Thymus (tissue), 11 donors: ENCODE results near the gene HLA-DQA1. TPM values are rescaled to one million over a fixed set of nuclear protein-coding genes. Genes with fewer than 3 reads are reported as not detected.
"Not testable (repeated sequence)": the region's sequence is repeated elsewhere in the genome, so short reads cannot be mapped to it uniquely, and the experiment has no call there.

Experiments
- DNase-seq, 9 donors: peaks; one replicate each; pipeline ENCODE4 v3.0.0-alpha.2; 2013; ENCODE audit warnings: low spot score in 9 of 9, low read depth in 6 of 9, missing footprints in 1 of 9
- H3K27ac ChIP-seq, 2 donors: one replicate each; pipeline ENCODE4 v1.5.1; 2013; ENCODE audit warnings: control low read depth in 1 of 2, low read depth in 1 of 2, low read length in 1 of 2, mild to moderate bottlenecking in 1 of 2, moderate library complexity in 1 of 2
- H3K27me3 ChIP-seq, 2 donors: one replicate each; pipeline ENCODE4 v1.5.1; 2013; ENCODE audit warnings: low read length in 1 of 2; ENCODE audit not compliant: control insufficient read depth in 2 of 2, insufficient read depth in 1 of 2
- H3K36me3 ChIP-seq, 2 donors: one replicate each; pipeline ENCODE4 v1.5.1; 2013; ENCODE audit warnings: low read length in 1 of 2, mild to moderate bottlenecking in 1 of 2, moderate library complexity in 1 of 2; ENCODE audit not compliant: control insufficient read depth in 2 of 2, insufficient read depth in 2 of 2
- H3K4me1 ChIP-seq, 2 donors: one replicate each; pipeline ENCODE4 v1.5.1; 2013; ENCODE audit warnings: low read length in 2 of 2; ENCODE audit not compliant: control insufficient read depth in 2 of 2, insufficient read depth in 2 of 2
- H3K4me3 ChIP-seq, 2 donors: one replicate each; pipeline ENCODE4 v1.5.1; 2013; ENCODE audit warnings: low read length in 2 of 2, control low read depth in 1 of 2, mild to moderate bottlenecking in 1 of 2
- H3K9me3 ChIP-seq, 2 donors: one replicate each; pipeline ENCODE4 v1.5.1; 2013; ENCODE audit warnings: low read length in 1 of 2, mild to moderate bottlenecking in 1 of 2; ENCODE audit not compliant: control insufficient read depth in 2 of 2, insufficient read depth in 1 of 2
- WGBS: extraction: QIAGEN DNeasy Blood & Tissue Kit; methylation state at CpG from one replicate; pipeline ENCODE4 v1.1.7; 2013; 5-methylcytosine and 5-hydroxymethylcytosine counted together
- polyA plus RNA-seq: library from polyadenylated mRNA; stranded (reverse); fragments of 200-250 nt; gene quantifications from one replicate; pipeline ENCODE4 v1.2.3, GENCODE V29; 2013
- total RNA-seq: library from RNA; stranded (reverse); fragments of 120-200 nt; gene quantifications from one replicate; pipeline ENCODE4 v1.2.4, GENCODE V29; 2013
- donor health status: healthy.

Gene HLA-DQA1
- total and polyA plus RNA-seq, 2 donors, result 352 to 358 TPM

GRCh38 chr6:32674123-32674522, 36.9 kb downstream of the HLA-DQA1 start:
- H3K36me3 ChIP-seq, DNase-seq: not testable (repeated sequence)
- WGBS, result 96% methylated on average over 7 of the region's 7 CpGs

GRCh38 chr6:32679492-32679891, 42.3 kb downstream of the HLA-DQA1 start:
- no peaks in the 10 kb centered on the region for H3K27me3 ChIP-seq
- H3K4me1 ChIP-seq, result no peaks in the 10 kb centered on the region
- peaks cover 0 to 3% of the 10 kb centered on the region in 2 donors for H3K9me3 ChIP-seq
- no peaks in the 10 kb centered on the region for H3K36me3 ChIP-seq
- DNase-seq, result no peak
- H3K27ac ChIP-seq, result no peak overlapping the region
- 63% methylated on average over 4 of the region's 4 CpGs for WGBS
- no peak overlapping the region for H3K4me3 ChIP-seq

More at GRCh38 chr6:32674123-32674522, 36.9 kb downstream of the HLA-DQA1 start:
- H3K27ac ChIP-seq, H3K9me3 ChIP-seq, H3K4me1 ChIP-seq, H3K27me3 ChIP-seq, H3K4me3 ChIP-seq: not testable (repeated sequence)

GRCh38 chr6:32680055-32680454, 42.8 kb downstream of the HLA-DQA1 start:
- peaks cover 0 to 3% of the 10 kb centered on the region in 2 donors for H3K9me3 ChIP-seq
- 98% methylated on average over 1 of the region's 1 CpG for WGBS
- H3K4me1 ChIP-seq, result no peaks in the 10 kb centered on the region

GRCh38 chr6:32684246-32684645, 47.0 kb downstream of the HLA-DQA1 start:
- H3K27me3 ChIP-seq, result no peaks in the 10 kb centered on the region
- no peak overlapping the region for H3K27ac ChIP-seq
- peaks cover 0 to 3% of the 10 kb centered on the region in 2 donors for H3K9me3 ChIP-seq
- 98% methylated on average over 3 of the region's 3 CpGs for WGBS
- no peak overlapping the region for H3K4me3 ChIP-seq
- H3K4me1 ChIP-seq, result no peaks in the 10 kb centered on the region
- no peak for DNase-seq
- no peaks in the 10 kb centered on the region for H3K36me3 ChIP-seq

More at GRCh38 chr6:32680055-32680454, 42.8 kb downstream of the HLA-DQA1 start:
- DNase-seq, result no peak
- no peaks in the 10 kb centered on the region for H3K27me3 ChIP-seq
- H3K4me3 ChIP-seq, result no peak overlapping the region
- H3K27ac ChIP-seq, result no peak overlapping the region
- H3K36me3 ChIP-seq, result no peaks in the 10 kb centered on the region

GRCh38 chr6:32685603-32686002, 48.4 kb downstream of the HLA-DQA1 start:
- Histone ChIP-seq H3K4me3 (no peak overlapping the region), H3K4me1 (no peaks in the 10 kb centered on the region), H3K36me3 (no peaks in the 10 kb centered on the region), H3K27ac (no peak overlapping the region), H3K9me3 (no peaks in the 10 kb centered on the region), H3K27me3 (no peaks in the 10 kb centered on the region)
- WGBS, result 0% methylated on average over 1 of the region's 1 CpG
- DNase-seq, result peak in 6 of 9 donors; percentile 30 to 79 (median 36)

- H3K4me1 ChIP-seq, result no peaks in the 10 kb centered on the region
- WGBS, result 93% methylated on average over 5 of the region's 5 CpGs
- no peaks in the 10 kb centered on the region for H3K36me3 ChIP-seq
- H3K9me3 ChIP-seq, result no peaks in the 10 kb centered on the region
- DNase-seq, result peak in 1 of 9 donors; percentile 39
- H3K27me3 ChIP-seq, result no peaks in the 10 kb centered on the region
- peak overlapping the region in 1 of 2 donors; percentile 50 for H3K27ac ChIP-seq
- H3K4me3 ChIP-seq, result no peak overlapping the region
Measured at GRCh38 chr6:32689531-32690501, 52.6 kb downstream of the HLA-DQA1 start.

GRCh38 chr6:32692019-32692418, 54.8 kb downstream of the HLA-DQA1 start:
- no peak overlapping the region for H3K4me3 ChIP-seq
- 0% methylated on average over 1 of the region's 1 CpG for WGBS
- no peaks in the 10 kb centered on the region for H3K36me3 ChIP-seq
- H3K4me1 ChIP-seq, result no peaks in the 10 kb centered on the region
- H3K27ac ChIP-seq, result no peak overlapping the region
- H3K27me3 ChIP-seq, result no peaks in the 10 kb centered on the region
- DNase-seq, result peak in 3 of 9 donors; percentile 11 to 43 (median 15)
- no peaks in the 10 kb centered on the region for H3K9me3 ChIP-seq

Other genes starting within 250 kb of the HLA-DQA1 start
- gene BTNL2, start 230.2 kb upstream of the HLA-DQA1 start, total RNA-seq, result not detected
- gene BTNL2, start 230.2 kb upstream of the HLA-DQA1 start, polyA plus RNA-seq, result not detected
- gene HLA-DRA, start 197.5 kb upstream of the HLA-DQA1 start, total RNA-seq, result 1,598 TPM
- 1,667 TPM for gene HLA-DRA, start 197.5 kb upstream of the HLA-DQA1 start, polyA plus RNA-seq
- 266 TPM for gene HLA-DRB5, start 107.1 kb upstream of the HLA-DQA1 start, total RNA-seq
- gene HLA-DRB5, start 107.1 kb upstream of the HLA-DQA1 start, polyA plus RNA-seq, result 20.0 TPM
- gene HLA-DRB1, start 47.6 kb upstream of the HLA-DQA1 start, total RNA-seq, result 501 TPM
- 685 TPM for gene HLA-DRB1, start 47.6 kb upstream of the HLA-DQA1 start, polyA plus RNA-seq
- 336 TPM for gene HLA-DQB1, start 29.3 kb downstream of the HLA-DQA1 start, total RNA-seq
- gene HLA-DQB1, start 29.3 kb downstream of the HLA-DQA1 start, polyA plus RNA-seq, result 458 TPM
- gene HLA-DQA2, start 104.0 kb downstream of the HLA-DQA1 start, total RNA-seq, result 45.0 TPM
- 3.7 TPM for gene HLA-DQA2, start 104.0 kb downstream of the HLA-DQA1 start, polyA plus RNA-seq
- 17.5 TPM for gene HLA-DQB2, start 126.1 kb downstream of the HLA-DQA1 start, total RNA-seq
- gene HLA-DQB2, start 126.1 kb downstream of the HLA-DQA1 start, polyA plus RNA-seq, result 12.2 TPM
- 18.8 TPM for gene HLA-DOB, start 179.6 kb downstream of the HLA-DQA1 start, total RNA-seq
- gene HLA-DOB, start 179.6 kb downstream of the HLA-DQA1 start, polyA plus RNA-seq, result 40.1 TPM
- gene TAP2, start 201.3 kb downstream of the HLA-DQA1 start, total RNA-seq, result 29.7 TPM
- 39.8 TPM for gene TAP2, start 201.3 kb downstream of the HLA-DQA1 start, polyA plus RNA-seq
- 162 TPM for gene PSMB8, start 206.6 kb downstream of the HLA-DQA1 start, total RNA-seq
- gene PSMB8, start 206.6 kb downstream of the HLA-DQA1 start, polyA plus RNA-seq, result 177 TPM
- 107 TPM for gene TAP1, start 216.3 kb downstream of the HLA-DQA1 start, total RNA-seq
- 155 TPM for gene TAP1, start 216.3 kb downstream of the HLA-DQA1 start, polyA plus RNA-seq
- gene PSMB9, start 216.8 kb downstream of the HLA-DQA1 start, total RNA-seq, result 159 TPM
- gene PSMB9, start 216.8 kb downstream of the HLA-DQA1 start, polyA plus RNA-seq, result 143 TPM